ENCODE data around the gene ETV7. TPM values are rescaled to one million over a fixed set of nuclear protein-coding genes. Genes with fewer than 3 reads are reported as not detected.

Gene ETV7
- total and polyA plus RNA-seq, 2 experiments from 2014 or later: 0.47 to 1.2 TPM

DNA sequence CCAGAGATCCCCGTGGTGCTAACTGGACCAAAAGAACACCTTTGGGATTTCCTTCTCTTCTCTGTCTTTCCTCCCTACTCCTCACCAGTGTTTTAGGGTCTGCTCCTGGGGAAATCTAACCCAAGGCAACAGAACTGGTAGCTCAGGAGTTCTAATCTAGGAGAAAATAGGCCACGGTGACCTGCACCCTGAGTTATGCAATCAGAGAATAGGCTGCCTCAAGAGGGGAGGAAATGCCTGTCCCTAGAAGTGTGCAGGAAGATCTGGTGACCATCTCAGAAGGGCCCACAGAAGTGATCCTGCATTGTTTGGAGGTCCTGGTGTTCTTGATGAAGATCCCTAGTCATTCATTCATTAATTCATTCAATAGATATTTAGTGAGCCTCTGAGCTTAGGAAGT, 3.4 kb downstream of the ETV7 start (continued):
- TF ChIP-seq, protein P1, sequence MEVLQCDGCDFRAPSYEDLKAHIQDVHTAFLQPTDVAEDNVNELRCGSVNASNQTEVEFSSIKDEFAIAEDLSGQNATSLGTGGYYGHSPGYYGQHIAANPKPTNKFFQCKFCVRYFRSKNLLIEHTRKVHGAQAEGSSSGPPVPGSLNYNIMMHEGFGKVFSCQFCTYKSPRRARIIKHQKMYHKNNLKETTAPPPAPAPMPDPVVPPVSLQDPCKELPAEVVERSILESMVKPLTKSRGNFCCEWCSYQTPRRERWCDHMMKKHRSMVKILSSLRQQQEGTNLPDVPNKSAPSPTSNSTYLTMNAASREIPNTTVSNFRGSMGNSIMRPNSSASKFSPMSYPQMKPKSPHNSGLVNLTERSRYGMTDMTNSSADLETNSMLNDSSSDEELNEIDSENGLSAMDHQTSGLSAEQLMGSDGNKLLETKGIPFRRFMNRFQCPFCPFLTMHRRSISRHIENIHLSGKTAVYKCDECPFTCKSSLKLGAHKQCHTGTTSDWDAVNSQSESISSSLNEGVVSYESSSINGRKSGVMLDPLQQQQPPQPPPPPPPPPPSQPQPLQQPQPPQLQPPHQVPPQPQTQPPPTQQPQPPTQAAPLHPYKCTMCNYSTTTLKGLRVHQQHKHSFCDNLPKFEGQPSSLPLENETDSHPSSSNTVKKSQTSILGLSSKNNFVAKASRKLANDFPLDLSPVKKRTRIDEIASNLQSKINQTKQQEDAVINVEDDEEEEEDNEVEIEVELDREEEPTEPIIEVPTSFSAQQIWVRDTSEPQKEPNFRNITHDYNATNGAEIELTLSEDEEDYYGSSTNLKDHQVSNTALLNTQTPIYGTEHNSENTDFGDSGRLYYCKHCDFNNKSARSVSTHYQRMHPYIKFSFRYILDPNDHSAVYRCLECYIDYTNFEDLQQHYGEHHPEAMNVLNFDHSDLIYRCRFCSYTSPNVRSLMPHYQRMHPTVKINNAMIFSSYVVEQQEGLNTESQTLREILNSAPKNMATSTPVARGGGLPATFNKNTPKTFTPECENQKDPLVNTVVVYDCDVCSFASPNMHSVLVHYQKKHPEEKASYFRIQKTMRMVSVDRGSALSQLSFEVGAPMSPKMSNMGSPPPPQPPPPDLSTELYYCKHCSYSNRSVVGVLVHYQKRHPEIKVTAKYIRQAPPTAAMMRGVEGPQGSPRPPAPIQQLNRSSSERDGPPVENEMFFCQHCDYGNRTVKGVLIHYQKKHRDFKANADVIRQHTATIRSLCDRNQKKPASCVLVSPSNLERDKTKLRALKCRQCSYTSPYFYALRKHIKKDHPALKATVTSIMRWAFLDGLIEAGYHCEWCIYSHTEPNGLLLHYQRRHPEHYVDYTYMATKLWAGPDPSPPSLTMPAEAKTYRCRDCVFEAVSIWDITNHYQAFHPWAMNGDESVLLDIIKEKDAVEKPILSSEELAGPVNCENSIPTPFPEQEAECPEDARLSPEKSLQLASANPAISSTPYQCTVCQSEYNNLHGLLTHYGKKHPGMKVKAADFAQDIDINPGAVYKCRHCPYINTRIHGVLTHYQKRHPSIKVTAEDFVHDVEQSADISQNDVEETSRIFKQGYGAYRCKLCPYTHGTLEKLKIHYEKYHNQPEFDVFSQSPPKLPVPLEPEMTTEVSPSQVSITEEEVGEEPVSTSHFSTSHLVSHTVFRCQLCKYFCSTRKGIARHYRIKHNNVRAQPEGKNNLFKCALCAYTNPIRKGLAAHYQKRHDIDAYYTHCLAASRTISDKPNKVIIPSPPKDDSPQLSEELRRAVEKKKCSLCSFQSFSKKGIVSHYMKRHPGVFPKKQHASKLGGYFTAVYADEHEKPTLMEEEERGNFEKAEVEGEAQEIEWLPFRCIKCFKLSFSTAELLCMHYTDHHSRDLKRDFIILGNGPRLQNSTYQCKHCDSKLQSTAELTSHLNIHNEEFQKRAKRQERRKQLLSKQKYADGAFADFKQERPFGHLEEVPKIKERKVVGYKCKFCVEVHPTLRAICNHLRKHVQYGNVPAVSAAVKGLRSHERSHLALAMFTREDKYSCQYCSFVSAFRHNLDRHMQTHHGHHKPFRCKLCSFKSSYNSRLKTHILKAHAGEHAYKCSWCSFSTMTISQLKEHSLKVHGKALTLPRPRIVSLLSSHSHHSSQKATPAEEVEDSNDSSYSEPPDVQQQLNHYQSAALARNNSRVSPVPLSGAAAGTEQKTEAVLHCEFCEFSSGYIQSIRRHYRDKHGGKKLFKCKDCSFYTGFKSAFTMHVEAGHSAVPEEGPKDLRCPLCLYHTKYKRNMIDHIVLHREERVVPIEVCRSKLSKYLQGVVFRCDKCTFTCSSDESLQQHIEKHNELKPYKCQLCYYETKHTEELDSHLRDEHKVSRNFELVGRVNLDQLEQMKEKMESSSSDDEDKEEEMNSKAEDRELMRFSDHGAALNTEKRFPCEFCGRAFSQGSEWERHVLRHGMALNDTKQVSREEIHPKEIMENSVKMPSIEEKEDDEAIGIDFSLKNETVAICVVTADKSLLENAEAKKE (CRISPR knock-in tag; IDR thresholded peaks at IDR 0.05): no peak
- TF ChIP-seq JUNB (IDR thresholded peaks at IDR 0.05; ENCODE audit: unreplicated experiment) (no peak), EZH2phosphoT487 (IDR thresholded peaks at IDR 0.05; ENCODE audit: unreplicated experiment) (no peak)
- TF ChIP-seq, protein P2, sequence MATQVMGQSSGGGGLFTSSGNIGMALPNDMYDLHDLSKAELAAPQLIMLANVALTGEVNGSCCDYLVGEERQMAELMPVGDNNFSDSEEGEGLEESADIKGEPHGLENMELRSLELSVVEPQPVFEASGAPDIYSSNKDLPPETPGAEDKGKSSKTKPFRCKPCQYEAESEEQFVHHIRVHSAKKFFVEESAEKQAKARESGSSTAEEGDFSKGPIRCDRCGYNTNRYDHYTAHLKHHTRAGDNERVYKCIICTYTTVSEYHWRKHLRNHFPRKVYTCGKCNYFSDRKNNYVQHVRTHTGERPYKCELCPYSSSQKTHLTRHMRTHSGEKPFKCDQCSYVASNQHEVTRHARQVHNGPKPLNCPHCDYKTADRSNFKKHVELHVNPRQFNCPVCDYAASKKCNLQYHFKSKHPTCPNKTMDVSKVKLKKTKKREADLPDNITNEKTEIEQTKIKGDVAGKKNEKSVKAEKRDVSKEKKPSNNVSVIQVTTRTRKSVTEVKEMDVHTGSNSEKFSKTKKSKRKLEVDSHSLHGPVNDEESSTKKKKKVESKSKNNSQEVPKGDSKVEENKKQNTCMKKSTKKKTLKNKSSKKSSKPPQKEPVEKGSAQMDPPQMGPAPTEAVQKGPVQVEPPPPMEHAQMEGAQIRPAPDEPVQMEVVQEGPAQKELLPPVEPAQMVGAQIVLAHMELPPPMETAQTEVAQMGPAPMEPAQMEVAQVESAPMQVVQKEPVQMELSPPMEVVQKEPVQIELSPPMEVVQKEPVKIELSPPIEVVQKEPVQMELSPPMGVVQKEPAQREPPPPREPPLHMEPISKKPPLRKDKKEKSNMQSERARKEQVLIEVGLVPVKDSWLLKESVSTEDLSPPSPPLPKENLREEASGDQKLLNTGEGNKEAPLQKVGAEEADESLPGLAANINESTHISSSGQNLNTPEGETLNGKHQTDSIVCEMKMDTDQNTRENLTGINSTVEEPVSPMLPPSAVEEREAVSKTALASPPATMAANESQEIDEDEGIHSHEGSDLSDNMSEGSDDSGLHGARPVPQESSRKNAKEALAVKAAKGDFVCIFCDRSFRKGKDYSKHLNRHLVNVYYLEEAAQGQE (IDR thresholded peaks at IDR 0.05; ENCODE audit: unreplicated experiment): no peak

DNA sequence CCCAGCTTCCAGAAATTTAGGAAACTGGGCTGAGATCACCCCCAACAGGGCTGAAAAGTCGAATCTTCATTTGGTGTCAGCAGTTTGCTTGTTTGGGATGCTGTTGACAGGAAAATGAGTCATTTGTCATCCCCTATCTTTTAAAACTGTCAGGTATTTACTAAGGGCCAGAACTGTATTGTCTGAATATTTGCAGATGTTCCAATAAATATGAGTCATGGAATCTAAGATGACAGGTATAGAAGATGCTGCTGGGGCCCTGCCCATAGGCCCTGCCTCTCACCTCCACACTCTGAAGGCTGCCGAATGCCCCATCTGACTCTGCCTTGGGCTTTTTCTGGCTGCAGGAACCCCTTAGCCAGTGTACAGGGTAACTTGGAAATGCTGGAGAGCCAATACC, 3.9 kb downstream of the ETV7 start:
- Mint-ChIP-seq H3K4me3 (no peak overlapping the region), H3K9me3 (peaks cover 4% of the 10 kb centered on the region; the same call in 2 of the 3 replicates), H3K27ac (no peak overlapping the region), H3K27me3 (ENCODE audit: insufficient read depth, low read depth, poor library complexity) (peaks cover 37% of the 10 kb centered on the region), H3K36me3 (ENCODE audit: low read depth) (no peaks in the 10 kb centered on the region; the same call in 2 of the 3 replicates), H3K4me1 (peaks cover 37% of the 10 kb centered on the region)
- Histone ChIP-seq H3K79me2 (replicated peaks; ENCODE audit: insufficient read depth) (no peaks in the 10 kb centered on the region), H3F3A (replicated peaks; ENCODE audit: low read depth) (0 out of 2 replicates have a peak, but pooled peaks cover 5% of the 10 kb centered on the region), H3K4me3 (no peak overlapping the region), H3K4me1 (ENCODE audit: insufficient read depth) (peaks cover 6% of the 10 kb centered on the region; the same call in 1 of the 2 replicates), H3K27me3 (ENCODE audit: insufficient read depth) (peaks cover 38% of the 10 kb centered on the region), H4K20me1 (replicated peaks; ENCODE audit: insufficient read depth) (no peaks in the 10 kb centered on the region), H3K4me2 (no peak overlapping the region), H3K27ac (ENCODE audit: low read depth) (no peak overlapping the region), H3K9me2 (ENCODE audit: insufficient read depth) (no peaks in the 10 kb centered on the region), H3K36me3 (ENCODE audit: insufficient read depth) (no peaks in the 10 kb centered on the region; the same call in 1 of the 2 replicates), H2AFZ (no peak overlapping the region)
- no peak for ATAC-seq
- no peak for DNase-seq (ENCODE audit: low spot score)
- TF ChIP-seq POLR2AphosphoS5 (IDR thresholded peaks at IDR 0.05; ENCODE audit: low read depth) (no peak), EZH2 (IDR thresholded peaks at IDR 0.05; ENCODE audit: low read depth, unreplicated experiment) (no peak), JUNB (IDR thresholded peaks at IDR 0.05; ENCODE audit: unreplicated experiment) (no peak)
